GM12873 (cell line): ENCODE data around the gene YPEL2.

ENCODE experiments used
- CTCF ChIP-seq: IDR thresholded peaks from 2 replicates; pipeline ENCODE4 v1.5.1; 2012; ENCODE audit warnings: low read depth, mild to moderate bottlenecking, moderate library complexity, low read length, control low read depth; ENCODE audit not compliant: insufficient read depth; ENCODE audit errors: missing control alignments

Gene YPEL2

DNA sequence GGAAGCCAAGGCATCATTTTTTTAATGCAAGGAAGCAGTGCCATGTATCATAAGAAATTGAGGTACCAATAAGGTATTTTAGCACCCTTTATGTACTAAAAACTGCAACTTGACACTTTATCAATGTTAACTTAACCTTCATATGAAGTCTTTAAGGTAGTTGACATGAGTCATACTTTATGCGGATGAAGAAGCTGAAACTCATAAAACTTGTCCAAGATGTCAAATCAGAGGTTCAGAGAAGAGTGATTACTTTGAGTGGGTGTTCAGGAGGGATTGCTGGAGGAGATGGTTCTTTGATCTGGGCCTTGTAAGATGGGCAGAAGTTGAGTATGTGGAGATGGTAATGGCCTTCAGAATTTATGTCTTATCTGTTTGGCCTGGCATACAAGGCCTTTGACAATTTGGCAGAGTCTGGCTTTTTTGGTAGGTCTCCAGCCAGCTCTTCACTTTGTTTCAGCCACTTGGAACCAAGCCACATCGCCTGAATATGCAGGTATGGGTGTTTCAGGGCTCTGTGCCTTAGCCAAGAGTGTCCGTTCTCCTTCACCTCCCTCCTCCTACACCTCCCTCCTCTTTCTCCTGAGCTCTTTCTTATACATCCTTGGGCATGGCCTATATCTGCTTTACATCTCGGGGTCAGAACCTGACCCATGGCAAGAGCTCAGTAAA, 23.7 kb downstream of the YPEL2 start:
- no peak for TF ChIP-seq CTCF

GRCh38 chr17:59355702-59356325, 24.4 kb downstream of the YPEL2 start:
- no peak for TF ChIP-seq CTCF

DNA sequence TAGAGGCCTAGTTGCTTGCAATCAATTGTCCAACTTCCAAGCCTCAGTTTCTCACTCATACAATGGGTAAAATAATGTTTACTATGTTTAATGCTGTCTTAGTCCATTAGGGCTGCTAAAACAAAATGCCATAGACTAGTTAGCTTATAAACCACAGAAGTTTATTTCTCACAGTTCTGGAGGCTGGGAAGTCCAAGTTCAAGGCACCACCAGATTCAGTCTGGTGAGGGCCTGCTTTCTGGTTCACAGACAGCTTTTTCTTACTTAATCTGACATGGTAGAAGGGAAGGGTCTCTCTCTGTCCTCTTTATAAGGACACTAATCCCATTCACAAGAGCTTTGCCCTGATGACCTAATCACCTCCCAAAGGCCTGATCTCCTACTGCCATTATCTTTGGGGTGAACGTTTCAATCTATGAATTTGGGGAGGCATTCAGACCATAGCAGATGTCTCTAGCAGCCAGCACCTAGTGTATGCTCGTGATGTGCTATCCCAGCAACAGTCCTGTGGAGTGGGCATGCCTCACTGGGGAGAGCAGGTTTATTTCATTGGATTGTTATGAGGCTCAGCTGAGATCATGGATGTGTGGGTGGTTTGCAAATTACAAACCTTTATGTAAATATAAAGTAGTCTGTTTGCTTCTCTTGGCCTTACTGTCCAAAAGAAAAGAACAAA, 25.2 kb downstream of the YPEL2 start:
- no peak for TF ChIP-seq CTCF

DNA sequence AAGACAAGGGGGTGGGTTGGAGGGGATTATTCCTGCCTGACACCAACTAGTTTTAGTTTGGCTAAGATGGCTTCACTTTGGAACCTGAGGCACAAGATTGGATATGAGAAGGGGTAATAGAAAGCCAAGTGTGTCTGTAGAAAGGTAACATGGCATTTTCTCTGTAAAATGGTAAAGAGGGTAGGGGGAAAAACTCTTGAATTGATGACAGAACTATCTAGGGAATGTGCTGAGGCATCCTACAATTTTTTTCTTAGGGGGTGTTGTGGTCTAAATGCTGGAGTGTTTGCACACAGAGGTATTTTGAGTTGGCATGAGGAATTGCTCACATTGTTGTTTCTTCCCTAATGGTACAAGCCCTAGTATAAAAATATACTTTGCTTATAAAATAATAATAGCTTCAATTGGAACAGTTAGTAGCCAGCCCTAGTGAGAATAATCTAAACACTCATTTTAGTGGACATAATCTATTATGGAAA, 25.8 kb downstream of the YPEL2 start:
- no peak for TF ChIP-seq CTCF

- TF ChIP-seq CTCF: no peak
Observed at GRCh38 chr17:59357929-59358328, 26.5 kb downstream of the YPEL2 start.

DNA sequence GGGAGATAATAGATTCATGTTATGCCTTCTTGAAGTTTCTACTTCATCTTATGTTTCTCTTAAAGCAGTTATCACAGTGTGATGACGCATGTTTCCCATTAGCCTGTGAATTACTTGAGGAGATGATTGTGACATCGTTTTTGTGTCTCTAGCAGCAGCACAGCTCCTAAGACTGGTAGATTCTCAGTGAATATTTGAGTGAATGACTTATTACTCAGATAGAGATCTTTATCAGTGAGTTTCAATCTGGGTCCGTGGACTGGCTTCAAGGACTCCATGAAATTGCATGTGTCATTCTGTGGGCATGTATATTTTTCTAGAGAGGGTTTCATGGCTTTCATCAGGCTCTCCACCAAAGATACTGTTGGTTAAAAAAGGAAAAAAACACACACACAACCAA, 29.9 kb downstream of the YPEL2 start:
- no peak for TF ChIP-seq CTCF
